ENCODE results near the gene PCDHA1.

Gene PCDHA1

DNA sequence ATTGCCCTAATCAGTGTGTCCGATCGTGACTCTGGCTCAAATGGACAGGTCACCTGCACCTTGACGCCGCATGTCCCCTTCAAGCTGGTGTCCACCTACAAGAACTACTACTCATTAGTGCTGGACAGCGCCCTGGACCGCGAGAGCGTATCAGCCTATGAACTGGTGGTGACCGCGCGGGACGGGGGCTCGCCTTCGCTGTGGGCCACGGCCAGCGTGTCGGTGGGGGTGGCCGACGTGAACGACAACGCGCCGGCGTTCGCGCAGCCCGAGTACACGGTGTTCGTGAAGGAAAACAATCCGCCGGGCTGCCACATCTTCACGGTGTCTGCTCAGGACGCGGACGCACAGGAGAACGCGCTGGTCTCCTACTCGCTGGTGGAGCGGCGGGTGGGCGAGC lies 97.4 kb downstream of the PCDHA1 start:
- no peak for DNase-seq (ENCODE audit: low read depth)
- TF ChIP-seq, protein P1, sequence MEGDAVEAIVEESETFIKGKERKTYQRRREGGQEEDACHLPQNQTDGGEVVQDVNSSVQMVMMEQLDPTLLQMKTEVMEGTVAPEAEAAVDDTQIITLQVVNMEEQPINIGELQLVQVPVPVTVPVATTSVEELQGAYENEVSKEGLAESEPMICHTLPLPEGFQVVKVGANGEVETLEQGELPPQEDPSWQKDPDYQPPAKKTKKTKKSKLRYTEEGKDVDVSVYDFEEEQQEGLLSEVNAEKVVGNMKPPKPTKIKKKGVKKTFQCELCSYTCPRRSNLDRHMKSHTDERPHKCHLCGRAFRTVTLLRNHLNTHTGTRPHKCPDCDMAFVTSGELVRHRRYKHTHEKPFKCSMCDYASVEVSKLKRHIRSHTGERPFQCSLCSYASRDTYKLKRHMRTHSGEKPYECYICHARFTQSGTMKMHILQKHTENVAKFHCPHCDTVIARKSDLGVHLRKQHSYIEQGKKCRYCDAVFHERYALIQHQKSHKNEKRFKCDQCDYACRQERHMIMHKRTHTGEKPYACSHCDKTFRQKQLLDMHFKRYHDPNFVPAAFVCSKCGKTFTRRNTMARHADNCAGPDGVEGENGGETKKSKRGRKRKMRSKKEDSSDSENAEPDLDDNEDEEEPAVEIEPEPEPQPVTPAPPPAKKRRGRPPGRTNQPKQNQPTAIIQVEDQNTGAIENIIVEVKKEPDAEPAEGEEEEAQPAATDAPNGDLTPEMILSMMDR (IDR thresholded peaks at IDR 0.05; ENCODE audit: insufficient read depth, low read depth, low read length, missing control alignments) = no peak

DNA sequence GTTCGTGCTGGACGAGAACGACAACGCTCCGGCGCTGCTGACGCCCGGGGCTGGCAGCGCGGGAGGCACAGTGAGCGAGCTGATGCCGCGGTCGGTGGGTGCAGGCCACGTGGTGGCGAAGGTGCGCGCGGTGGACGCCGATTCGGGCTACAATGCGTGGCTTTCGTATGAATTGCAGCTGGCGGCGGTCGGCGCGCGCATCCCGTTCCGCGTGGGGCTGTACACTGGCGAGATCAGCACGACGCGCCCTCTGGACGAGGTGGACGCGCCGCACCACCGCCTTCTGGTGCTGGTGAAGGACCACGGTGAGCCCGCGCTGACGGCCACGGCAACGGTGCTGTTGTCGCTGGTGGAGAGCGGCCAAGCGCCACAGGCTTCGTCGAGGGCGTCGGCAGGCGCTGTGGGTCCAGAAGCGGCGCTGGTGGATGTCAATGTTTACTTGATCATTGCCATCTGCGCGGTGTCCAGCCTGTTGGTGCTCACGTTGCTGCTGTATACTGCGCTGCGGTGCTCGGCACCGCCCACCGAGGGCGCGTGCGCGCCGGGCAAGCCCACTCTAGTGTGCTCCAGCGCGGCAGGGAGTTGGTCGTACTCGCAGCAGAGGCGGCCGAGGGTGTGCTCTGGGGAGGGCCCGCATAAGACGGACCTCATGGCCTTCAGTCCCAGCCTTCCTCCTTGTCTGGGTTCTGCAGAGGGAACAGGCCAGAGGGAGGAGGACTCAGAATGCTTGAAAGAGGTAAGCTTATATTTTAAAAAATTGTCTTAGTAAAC lies 98.2 kb downstream of the PCDHA1 start:
- TF ChIP-seq, protein P1 (IDR thresholded peaks at IDR 0.05; ENCODE audit: insufficient read depth, low read depth, low read length, missing control alignments) = no peak
- DNase-seq (ENCODE audit: low read depth) = no peak
- H3K4me3 ChIP-seq (ENCODE audit: low read depth, low read length) = no peak overlapping the region

More for the DNA sequence above, 97.4 kb downstream of the PCDHA1 start:
- no peak overlapping the region for H3K4me3 ChIP-seq (ENCODE audit: low read depth, low read length)

DNA sequence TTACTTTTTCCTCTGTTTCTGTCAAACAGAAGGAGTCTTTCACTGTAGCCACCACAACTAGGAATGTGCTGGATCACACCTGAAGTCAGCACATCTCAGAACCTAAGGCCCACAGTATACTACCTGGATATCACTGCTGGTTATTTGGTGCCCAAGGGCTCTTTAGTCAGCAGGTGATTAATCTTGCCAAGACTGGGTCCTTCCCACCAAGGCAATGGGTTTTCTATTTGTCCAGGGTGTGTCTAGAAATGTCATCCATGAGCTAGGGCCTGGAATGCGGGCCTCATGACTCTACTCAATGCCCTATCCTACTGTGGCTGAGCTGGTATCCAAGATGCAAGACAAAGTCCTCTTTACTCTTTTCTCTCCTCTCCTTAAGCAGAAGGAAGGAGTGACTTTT lies 130.4 kb downstream of the PCDHA1 start:
- TF ChIP-seq, protein P1 (IDR thresholded peaks at IDR 0.05; ENCODE audit: insufficient read depth, low read depth, low read length, missing control alignments) = no peak
- DNase-seq (ENCODE audit: low read depth) = no peak
- no peak overlapping the region for H3K4me3 ChIP-seq (ENCODE audit: low read depth, low read length)

DNA sequence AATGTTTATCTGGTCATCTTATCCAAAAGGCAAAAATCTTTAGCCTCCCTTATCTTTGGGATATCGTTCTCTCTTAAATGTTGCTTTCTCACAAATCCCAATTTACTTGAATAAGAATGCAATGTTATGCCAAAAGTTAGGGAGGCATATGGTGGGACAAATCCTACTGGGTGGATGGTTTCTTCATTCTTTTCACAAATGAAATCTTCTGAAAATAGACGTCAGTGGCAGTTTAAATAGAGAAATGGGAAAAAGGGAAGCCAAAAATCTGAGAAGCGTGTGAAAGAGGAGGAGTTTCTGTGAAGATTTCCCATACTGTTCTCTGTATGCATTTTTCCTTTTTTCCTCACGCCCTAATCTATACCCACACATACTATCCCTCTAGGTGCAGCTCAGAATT lies 137.7 kb downstream of the PCDHA1 start:
- no peak overlapping the region for H3K4me3 ChIP-seq (ENCODE audit: low read depth, low read length)
- DNase-seq (ENCODE audit: low read depth) = no peak
- TF ChIP-seq, protein P1 (IDR thresholded peaks at IDR 0.05; ENCODE audit: insufficient read depth, low read depth, low read length, missing control alignments) = no peak

DNA sequence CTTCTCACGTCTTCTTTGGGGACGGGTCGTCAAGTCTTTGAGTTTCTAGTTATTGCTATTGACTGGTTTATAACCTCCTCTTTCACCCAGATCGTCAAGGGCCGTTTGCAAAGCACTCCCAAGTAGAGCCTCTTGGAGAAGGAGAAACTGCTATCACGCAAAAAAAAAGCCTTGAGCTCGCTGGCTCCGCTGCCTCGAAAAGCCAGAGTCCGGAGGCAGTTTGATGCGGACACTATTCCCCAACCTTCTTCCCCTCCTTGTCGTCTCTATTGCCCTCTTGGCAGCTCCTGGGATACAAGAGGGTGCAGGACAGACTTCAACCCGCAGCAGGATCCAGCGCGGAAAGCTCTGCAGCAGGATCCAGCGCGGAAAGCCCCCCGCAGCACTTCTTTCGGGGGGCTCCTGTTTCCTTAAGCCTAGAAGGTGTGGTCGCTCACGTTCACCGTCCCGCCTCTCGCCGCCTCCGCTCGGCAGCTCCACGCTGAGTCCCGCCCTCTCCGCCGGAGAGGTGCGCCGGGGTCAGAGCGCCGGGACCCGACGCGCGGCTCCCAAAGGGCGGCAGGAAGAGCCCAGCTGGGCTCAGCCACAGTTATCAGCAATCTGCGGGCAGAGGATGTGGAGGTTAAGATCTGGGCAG lies 140.0 kb downstream of the PCDHA1 start, which contains the start of gene PCDHAC1:
Gene PCDHAC1, plus strand, starts transcription at position 494 of the 637 bp plus-strand sequence. CDS start 594 bp downstream, outside the sequence.
- TF ChIP-seq, protein P1 (IDR thresholded peaks at IDR 0.05; ENCODE audit: insufficient read depth, low read depth, low read length, missing control alignments) = no peak
- no peak for DNase-seq (ENCODE audit: low read depth)
- no peak within 1 kb of the TSS for H3K4me3 ChIP-seq (ENCODE audit: low read depth, low read length)

DNA sequence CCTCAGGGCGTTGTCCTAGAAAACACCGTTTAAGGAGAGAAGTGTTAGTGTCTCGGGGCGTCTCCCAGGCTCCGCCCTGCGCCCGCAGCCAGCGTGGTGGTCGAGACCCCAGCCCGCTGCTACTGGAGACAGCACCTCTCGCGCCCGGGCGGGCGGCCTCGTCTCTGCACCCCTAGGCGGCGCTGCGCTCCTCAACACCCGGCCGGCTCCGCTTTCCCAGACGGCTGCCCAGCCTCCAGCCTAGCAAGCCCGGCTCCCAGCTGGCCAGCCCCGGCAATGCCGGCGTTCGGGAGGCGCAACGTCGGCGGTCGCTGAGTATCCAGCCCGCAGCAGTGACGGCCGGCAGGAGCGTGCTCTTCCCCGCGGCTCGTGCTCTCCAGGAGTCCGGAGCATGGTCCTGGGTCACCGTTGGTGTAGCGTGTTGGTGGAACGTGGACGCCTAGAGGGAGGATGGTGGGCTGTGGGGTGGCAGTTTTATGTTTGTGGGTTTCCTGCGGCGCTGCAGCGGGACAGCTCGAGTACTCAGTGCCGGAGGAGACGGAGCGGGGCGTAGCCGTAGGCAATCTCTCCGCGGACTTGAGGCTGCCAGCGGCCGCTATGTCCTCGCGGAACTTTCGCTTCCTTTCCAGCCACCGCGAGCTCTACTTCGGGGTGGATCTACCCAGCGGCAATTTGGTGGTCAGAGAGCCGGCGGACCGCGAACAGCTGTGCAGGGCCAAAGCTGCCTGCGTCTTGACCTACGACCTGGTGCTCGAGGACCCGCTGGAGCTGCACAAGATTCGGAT lies 140.7 kb downstream of the PCDHA1 start:
- TF ChIP-seq, protein P1 (IDR thresholded peaks at IDR 0.05; ENCODE audit: insufficient read depth, low read depth, low read length, missing control alignments) = no peak
- DNase-seq (ENCODE audit: low read depth) = no peak
- H3K4me3 ChIP-seq (ENCODE audit: low read depth, low read length) = no peak overlapping the region
